ENCODE measurements around the gene ATP9B.
A peak's percentile ranks its signal among the peaks of the same experiment; 100 is the strongest.

Gene ATP9B

DNA sequence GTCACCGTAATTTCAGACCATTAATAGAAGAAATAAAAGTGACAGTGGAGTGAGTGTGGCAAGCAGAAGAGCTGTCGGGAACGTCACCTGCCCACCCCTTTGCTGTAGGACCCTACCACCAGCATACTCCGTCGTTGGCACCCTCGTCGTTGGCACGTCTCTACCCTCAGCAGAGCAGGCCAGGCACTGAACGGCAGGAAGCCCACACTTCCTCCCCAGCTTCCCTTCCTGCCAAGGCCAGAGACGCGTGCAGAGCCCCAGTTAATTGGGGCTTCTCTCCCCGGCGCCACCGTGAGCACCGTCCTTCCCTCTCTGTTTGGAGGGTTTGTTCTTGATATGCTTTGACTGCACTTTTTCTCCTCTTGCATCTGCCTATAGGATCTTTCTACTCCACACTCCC, 299.5 kb downstream of the ATP9B start:
- TF ChIP-seq, protein P1, sequence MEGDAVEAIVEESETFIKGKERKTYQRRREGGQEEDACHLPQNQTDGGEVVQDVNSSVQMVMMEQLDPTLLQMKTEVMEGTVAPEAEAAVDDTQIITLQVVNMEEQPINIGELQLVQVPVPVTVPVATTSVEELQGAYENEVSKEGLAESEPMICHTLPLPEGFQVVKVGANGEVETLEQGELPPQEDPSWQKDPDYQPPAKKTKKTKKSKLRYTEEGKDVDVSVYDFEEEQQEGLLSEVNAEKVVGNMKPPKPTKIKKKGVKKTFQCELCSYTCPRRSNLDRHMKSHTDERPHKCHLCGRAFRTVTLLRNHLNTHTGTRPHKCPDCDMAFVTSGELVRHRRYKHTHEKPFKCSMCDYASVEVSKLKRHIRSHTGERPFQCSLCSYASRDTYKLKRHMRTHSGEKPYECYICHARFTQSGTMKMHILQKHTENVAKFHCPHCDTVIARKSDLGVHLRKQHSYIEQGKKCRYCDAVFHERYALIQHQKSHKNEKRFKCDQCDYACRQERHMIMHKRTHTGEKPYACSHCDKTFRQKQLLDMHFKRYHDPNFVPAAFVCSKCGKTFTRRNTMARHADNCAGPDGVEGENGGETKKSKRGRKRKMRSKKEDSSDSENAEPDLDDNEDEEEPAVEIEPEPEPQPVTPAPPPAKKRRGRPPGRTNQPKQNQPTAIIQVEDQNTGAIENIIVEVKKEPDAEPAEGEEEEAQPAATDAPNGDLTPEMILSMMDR (IDR thresholded peaks at IDR 0.05; ENCODE audit: insufficient read depth, low read depth, low read length, missing control alignments) = no peak
- no peak overlapping the region for H3K4me3 ChIP-seq (ENCODE audit: low read length)
- DNase-seq (ENCODE audit: low read depth) = no peak

DNA sequence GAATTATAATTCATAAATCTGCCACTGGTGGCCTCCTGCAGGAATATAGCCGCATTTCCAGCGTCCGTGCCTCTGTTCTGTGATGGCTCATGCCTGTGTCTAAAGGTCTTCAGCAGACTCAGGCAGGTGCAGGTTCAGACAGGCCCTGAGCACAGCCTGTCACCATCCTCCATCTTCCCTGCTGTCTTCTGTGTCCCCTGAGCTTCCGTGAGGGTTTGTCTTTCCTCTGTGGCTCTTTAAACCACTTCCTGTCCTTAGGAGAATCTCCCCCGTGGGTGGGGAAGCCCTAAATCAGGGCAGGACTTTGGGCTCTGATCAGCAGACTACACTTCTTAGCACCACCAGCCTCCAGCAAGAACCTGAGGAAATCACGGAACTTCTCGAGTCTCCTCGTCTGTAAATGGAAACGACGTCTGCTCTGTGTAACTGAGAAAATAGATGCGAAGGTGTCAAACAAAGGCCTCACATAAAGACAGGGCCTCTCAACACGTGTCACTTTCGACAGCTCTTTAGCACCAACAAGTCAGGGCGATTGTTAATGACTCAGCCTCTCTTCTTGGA, 302.4 kb downstream of the ATP9B start:
- no peak overlapping the region for H3K4me3 ChIP-seq (ENCODE audit: low read length)
- DNase-seq (ENCODE audit: low read depth) = peak; percentile 29
- TF ChIP-seq, protein P1 (IDR thresholded peaks at IDR 0.05; ENCODE audit: insufficient read depth, low read depth, low read length, missing control alignments) = no peak

DNA sequence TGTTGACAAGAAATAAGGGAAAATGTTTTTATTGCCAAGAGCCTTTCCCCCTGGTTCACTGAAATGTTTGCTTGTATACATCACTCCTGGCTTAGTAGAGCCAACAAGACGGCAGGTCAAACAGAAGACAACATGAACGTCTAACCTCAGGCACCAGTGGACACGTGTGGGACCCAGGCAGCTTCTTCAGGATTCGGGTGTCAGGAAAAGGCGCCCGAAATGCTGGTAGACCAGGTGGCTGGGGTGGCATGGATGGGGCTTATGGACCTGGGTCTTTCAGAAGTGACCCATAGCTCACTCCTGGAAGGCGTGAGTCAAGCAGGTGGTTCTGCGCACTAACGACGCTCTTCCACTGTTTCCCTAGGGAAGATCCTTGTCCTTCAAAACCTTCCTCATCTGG, 303.3 kb downstream of the ATP9B start:
- H3K4me3 ChIP-seq (ENCODE audit: low read length) = no peak overlapping the region
- DNase-seq (ENCODE audit: low read depth) = no peak
- TF ChIP-seq, protein P1 (IDR thresholded peaks at IDR 0.05; ENCODE audit: insufficient read depth, low read depth, low read length, missing control alignments) = no peak

DNA sequence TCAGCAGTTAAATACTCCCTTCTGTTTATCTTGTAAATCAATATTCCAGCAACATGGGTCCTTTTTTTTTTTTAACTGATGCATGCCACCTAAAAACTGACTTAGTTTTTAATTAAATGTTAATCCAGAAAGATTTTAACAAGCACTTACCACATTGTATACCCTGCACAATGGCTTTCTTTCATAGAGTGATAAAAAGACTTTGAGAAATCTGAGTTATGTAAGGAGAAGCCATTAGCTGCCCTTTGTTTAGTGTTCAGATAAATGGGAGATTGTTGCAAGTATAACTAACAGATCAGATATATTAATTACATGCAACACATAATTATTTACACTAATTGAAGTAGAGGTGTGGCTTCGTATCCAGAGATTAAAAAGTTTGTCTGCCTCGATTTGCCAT, 303.8 kb downstream of the ATP9B start:
- no peak for DNase-seq (ENCODE audit: low read depth)
- H3K4me3 ChIP-seq (ENCODE audit: low read length) = no peak overlapping the region
- TF ChIP-seq, protein P1 (IDR thresholded peaks at IDR 0.05; ENCODE audit: insufficient read depth, low read depth, low read length, missing control alignments) = no peak

DNA sequence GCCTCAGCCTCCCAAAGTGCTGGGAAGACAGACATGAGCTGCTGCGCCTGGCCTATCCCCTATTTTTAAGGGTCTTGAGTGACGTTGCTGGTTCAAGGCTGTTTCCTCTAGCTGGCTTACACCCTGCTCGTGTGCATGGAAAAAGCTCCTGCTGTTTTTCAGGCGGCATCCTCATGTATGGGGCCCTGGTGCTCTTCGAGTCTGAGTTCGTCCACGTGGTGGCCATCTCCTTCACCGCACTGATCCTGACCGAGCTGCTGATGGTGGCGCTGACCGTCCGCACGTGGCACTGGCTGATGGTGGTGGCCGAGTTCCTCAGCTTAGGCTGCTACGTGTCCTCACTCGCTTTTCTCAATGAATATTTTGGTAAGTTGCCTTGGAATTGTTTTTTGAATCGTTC, 304.5 kb downstream of the ATP9B start:
- TF ChIP-seq, protein P1 (IDR thresholded peaks at IDR 0.05; ENCODE audit: insufficient read depth, low read depth, low read length, missing control alignments) = no peak
- no peak for DNase-seq (ENCODE audit: low read depth)
- H3K4me3 ChIP-seq (ENCODE audit: low read length) = no peak overlapping the region

DNA sequence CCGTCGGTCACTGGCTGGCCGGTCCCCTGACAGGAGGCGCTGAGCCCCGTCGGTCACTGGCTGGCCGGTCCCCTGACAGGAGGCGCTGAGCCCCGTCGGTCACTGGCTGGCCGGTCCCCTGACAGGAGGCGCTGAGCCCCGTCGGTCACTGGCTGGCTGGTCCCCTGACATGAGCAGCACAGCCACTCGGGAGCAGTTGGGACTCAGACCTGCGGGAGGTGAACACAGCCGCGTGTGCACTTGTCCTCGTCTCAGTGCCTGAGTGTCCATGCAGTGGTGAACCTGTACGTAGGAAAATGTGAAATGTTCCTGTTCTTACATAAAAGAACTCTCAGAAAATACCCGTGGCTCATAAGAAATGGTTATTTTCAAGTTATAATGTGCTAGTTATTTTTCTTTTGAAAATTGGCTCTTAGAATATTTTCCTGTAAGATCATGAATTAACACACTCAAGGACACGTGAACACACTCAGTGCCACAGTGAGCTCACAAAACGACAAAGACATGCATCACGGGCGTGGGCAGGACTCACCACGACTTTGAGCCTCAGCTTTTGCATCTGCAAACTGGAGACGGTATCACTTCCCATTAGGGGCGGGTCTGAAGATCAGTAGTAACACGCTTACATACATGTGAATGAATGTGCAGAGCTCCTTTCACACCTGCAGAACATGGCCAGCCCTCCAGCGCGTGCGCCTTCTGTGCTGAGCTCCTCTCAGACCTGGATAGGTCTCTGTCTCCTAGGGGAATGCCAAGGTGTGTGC, 305.4 kb downstream of the ATP9B start:
- H3K4me3 ChIP-seq (ENCODE audit: low read length) = no peak overlapping the region
- no peak for DNase-seq (ENCODE audit: low read depth)
- TF ChIP-seq, protein P1 (IDR thresholded peaks at IDR 0.05; ENCODE audit: insufficient read depth, low read depth, low read length, missing control alignments) = no peak

Data from epithelial cell of esophagus (primary cell).